Measurements from ENCODE around the gene EFCC1.

DNA sequence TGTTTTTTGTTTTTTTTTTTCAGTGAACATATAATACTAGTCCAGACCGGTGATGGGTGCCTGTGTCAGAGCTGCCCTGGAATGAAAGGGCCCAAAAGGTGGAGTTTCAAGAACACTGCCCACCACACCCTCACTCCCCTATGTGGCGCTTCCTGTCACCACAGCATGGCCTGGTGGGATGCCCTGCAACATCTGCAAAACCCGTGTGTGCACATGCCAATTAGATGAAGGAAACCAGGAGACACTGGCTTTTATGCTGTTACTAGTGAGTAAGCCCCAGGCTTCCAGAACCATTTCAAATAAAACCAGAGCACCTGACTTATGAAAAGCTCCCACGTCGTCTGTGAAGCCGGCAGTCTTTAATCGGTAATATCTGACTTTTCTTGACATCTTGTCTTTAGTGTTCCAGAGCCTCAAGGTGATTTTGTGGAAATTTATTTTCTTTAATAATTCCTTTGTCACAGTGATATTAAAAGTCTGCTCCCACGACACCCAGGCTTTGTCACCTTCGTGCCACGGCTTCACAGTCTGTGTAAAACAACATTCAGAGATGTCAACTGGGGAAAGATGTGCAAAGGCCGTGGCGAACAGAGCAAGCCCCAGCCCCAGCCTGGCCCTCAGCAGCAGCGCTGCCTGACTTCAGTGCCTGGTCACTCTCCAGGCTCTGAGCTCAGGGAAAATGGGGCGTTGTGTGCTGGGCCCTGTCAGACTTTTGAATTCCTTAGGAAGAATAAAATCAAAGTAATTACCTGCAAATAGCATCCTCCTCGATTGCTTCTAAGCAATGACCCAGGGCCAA, 13.6 kb upstream of the EFCC1 start:
- TF ChIP-seq RARB (CRISPR knock-in tag; IDR thresholded peaks at IDR 0.05) (no peak), TOX (CRISPR knock-in tag; IDR thresholded peaks at IDR 0.05; ENCODE audit: borderline replicate concordance) (no peak), BACH2 (CRISPR knock-in tag; IDR thresholded peaks at IDR 0.05; ENCODE audit: borderline replicate concordance) (no peak), ARNTL (CRISPR knock-in tag; IDR thresholded peaks at IDR 0.05; ENCODE audit: borderline replicate concordance, low read depth) (no peak), GLIS3 (CRISPR knock-in tag; IDR thresholded peaks at IDR 0.05) (no peak), ISL1 (CRISPR knock-in tag; IDR thresholded peaks at IDR 0.05) (no peak)
- TF ChIP-seq, protein P1, sequence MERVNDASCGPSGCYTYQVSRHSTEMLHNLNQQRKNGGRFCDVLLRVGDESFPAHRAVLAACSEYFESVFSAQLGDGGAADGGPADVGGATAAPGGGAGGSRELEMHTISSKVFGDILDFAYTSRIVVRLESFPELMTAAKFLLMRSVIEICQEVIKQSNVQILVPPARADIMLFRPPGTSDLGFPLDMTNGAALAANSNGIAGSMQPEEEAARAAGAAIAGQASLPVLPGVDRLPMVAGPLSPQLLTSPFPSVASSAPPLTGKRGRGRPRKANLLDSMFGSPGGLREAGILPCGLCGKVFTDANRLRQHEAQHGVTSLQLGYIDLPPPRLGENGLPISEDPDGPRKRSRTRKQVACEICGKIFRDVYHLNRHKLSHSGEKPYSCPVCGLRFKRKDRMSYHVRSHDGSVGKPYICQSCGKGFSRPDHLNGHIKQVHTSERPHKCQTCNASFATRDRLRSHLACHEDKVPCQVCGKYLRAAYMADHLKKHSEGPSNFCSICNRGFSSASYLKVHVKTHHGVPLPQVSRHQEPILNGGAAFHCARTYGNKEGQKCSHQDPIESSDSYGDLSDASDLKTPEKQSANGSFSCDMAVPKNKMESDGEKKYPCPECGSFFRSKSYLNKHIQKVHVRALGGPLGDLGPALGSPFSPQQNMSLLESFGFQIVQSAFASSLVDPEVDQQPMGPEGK (CRISPR knock-in tag; IDR thresholded peaks at IDR 0.05; ENCODE audit: borderline replicate concordance) = no peak
- TF ChIP-seq, protein P2, sequence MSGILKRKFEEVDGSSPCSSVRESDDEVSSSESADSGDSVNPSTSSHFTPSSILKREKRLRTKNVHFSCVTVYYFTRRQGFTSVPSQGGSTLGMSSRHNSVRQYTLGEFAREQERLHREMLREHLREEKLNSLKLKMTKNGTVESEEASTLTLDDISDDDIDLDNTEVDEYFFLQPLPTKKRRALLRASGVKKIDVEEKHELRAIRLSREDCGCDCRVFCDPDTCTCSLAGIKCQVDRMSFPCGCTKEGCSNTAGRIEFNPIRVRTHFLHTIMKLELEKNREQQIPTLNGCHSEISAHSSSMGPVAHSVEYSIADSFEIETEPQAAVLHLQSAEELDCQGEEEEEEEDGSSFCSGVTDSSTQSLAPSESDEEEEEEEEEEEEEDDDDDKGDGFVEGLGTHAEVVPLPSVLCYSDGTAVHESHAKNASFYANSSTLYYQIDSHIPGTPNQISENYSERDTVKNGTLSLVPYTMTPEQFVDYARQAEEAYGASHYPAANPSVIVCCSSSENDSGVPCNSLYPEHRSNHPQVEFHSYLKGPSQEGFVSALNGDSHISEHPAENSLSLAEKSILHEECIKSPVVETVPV (CRISPR knock-in tag; IDR thresholded peaks at IDR 0.05) = no peak

Data from SK-N-SH treated with all-trans-retinoic acid at 6 μM for 48 hours (cell line).